Fibroblast of mammary gland (primary cell): ENCODE measurements around the gene TTC33.
"Not testable (repeated sequence)": the region's sequence is repeated elsewhere in the genome, so short reads cannot be mapped to it uniquely, and the experiment has no call there.

ENCODE experiments used
- DNase-seq: peaks from one replicate; pipeline ENCODE4 v3.0.0-alpha.2; 2010; ENCODE audit warnings: low read depth
- H3K4me3 ChIP-seq: 2 replicates; pipeline ENCODE4 v1.5.1; 2011; ENCODE audit warnings: low read depth, mild to moderate bottlenecking, low read length, moderate library complexity; ENCODE audit not compliant: control insufficient read depth
- TF ChIP-seq, protein P1 (sequence below): conservative IDR thresholded peaks from 2 replicates; pipeline ENCODE4 v1.5.1; 2011; ENCODE audit warnings: low read depth, low read length, inconsistent platforms; ENCODE audit not compliant: control insufficient read depth, insufficient read depth

TTC33 gene

DNA sequence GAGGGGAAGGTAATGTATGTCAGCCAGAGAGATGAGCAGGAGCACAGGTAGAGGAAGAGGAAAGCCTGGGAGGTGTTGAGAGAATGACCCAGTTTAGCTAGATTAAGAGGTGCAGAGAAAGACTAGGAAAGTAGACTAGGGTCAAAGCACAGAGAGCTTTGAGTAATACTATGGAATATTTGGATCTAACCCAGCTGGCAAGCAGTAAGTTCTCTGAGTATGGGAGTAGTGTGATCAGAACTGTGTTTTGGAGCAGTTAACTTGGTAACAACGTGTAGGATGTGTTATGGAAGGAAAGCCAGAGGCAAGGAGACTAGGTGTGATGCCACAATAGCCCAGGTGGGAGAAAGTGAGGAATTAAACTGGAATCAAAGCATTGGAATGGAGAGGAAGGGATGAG lies 160.9 kb downstream of the TTC33 start:
- TF ChIP-seq, protein P1, sequence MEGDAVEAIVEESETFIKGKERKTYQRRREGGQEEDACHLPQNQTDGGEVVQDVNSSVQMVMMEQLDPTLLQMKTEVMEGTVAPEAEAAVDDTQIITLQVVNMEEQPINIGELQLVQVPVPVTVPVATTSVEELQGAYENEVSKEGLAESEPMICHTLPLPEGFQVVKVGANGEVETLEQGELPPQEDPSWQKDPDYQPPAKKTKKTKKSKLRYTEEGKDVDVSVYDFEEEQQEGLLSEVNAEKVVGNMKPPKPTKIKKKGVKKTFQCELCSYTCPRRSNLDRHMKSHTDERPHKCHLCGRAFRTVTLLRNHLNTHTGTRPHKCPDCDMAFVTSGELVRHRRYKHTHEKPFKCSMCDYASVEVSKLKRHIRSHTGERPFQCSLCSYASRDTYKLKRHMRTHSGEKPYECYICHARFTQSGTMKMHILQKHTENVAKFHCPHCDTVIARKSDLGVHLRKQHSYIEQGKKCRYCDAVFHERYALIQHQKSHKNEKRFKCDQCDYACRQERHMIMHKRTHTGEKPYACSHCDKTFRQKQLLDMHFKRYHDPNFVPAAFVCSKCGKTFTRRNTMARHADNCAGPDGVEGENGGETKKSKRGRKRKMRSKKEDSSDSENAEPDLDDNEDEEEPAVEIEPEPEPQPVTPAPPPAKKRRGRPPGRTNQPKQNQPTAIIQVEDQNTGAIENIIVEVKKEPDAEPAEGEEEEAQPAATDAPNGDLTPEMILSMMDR, result no peak
- DNase-seq, result peak; percentile 71

DNA sequence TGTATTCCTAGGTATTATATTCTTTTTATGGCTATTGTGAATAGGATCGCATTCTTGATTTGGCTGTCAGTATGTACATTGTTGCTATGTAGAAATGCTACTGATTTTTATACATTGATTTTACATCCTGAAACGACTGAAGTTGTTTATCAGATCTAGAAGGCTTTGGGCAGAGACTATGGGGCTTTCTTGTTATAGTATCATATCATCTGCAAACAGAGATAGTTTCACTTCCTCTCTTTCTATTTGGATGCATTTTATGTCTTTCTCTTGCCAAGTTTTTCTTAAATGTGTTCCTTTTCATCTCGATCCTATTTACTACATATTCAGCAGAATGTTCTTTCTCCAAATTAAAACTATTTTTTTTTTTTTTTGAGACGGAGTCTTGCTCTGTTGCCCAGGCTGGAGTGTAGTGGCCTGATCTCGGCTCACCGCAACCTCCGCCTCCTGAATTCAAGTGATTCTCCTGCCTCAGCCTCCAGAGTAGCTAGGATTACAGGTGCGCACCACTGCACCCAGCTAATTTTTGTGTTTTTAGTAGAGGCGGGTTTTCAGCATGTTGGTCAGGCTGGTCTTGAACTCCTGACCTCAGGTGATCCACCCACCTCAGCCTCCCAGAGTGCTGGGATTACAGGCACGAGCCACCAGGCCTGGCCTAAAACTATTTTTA lies 163.9 kb downstream of the TTC33 start:
- not testable (repeated sequence) for H3K4me3 ChIP-seq, DNase-seq

More for the DNA sequence above, 160.9 kb downstream of the TTC33 start:
- H3K4me3 ChIP-seq, result no peak overlapping the region

DNA sequence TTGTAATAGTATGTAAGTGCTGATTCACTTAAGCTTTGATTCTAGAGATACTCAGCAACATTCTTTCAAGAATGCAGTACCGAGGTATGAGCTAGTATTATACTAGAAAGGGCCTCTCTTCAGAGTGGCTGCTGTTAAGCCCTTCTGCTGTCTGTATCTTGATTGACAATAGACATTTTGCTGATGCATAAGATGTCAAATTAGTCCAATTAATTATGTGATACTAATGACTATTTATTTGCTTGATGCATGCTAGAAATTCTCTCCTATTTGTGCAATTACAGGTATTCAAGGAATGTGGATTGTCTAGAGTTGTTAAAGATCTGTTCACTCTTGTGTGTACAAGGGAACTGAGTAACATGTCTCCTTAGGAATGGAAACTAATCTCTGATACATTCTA lies 168.4 kb downstream of the TTC33 start:
- TF ChIP-seq, protein P1, result no peak
- no peak for DNase-seq
- H3K4me3 ChIP-seq, result no peak overlapping the region

DNA sequence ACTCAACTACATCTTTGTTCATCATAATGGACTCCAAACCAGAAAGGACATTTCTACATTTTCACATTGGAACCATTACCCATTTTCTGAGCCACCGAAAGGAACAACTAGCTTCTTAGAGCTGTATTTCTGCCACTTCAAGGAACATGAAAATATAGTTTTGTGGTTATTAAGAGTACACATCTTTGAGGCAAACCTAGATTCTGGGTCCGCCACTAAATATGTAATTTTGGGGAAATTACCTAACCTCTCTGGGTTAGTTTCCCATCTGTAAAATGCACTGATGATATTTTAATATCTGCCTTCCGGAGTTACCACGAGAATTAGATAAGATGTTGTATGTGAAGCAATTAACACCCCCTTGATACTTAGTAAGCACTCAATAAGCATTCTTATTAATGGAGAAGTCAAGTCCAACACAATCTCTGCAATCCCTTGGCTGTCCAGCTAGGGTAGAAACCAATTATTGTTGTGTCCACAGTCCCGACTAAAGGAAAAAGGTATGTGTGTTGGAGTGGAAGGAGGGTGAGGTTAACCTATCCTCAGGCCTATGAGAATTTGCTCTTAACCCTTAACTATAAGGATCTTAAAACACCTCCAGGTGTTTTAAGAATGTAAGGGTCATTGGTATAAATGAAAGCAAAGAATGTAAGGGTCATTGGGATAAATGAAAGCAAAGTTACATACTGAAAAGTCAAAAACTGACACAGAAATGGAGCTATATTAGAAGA lies 170.1 kb downstream of the TTC33 start:
- DNase-seq, result no peak
- H3K4me3 ChIP-seq, result no peak overlapping the region
- TF ChIP-seq, protein P1, result no peak

DNA sequence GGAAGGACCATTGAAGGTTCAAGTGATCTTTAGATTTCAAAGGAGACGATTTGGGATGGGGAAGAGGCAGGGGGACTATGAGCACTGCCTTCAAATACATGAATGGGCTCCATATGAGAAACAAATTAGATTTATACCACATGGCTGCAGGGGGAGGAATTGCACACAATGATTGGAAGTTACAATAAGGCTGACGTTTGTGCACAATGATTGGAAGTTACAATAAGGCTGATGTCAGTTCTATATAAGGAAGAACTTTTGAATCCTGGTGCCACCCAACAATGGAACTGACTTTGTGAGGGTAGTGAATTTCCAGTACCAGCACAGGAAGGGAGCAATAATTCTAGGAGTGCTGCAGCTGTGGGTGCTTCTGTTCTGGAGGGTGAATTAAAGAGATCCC lies 171.7 kb downstream of the TTC33 start:
- TF ChIP-seq, protein P1, result no peak
- H3K4me3 ChIP-seq, result no peak overlapping the region
- no peak for DNase-seq

DNA sequence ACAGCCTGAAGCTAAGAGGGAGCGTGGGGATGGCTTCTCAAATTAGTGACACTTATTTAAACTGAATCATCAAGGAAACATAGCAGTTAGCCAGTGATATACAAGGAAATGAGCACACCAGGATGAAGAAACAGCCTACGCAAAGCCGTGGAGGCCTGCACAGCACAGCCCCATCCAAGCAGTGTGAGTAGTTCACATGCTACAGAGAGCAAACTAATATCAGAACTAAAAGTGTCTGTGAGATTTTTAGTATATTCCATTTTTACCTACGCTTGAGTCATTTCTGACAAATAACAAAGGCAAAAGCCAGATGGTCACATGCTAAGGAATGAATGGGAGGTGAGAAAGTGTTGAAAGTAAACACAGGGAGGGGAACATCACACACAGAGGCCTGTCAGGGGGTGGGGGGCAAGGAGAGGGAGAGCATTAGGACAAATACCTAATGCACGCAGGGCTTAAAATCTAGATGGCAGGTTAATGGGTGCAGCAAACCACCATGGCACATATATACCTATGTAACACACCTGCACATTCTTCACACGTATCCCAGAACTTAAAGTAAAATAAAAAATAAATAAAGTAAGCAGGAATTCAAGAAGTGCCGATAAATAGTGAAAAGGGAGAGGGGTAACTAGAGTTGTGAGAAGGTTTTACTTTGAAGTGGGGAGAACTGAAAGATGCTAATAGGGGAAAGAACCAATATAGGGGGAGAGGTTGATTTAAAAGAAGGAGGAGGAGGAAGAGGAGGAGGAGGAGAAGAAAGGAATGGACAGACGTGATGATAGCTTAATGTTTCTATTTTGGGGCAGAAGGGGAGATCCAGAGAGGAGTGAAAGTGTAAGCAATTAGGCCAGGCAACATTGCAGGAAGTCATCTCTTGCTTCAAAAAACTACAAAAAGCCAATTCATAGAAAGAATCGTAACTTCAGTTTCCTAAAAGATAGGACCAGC lies 177.0 kb downstream of the TTC33 start:
- peak; percentile 38 for DNase-seq
- no peak overlapping the region for H3K4me3 ChIP-seq
- TF ChIP-seq, protein P1, result no peak
